ENCODE results near the gene WDR4. TPM values are rescaled to one million over a fixed set of nuclear protein-coding genes. Genes with fewer than 3 reads are reported as not detected.
"Not testable (repeated sequence)": the region's sequence is repeated elsewhere in the genome, so short reads cannot be mapped to it uniquely, and the experiment has no call there.

Gene WDR4
- total and polyA plus RNA-seq, 8 donors, result 10.3 to 30.7 (median 12.2) TPM

DNA sequence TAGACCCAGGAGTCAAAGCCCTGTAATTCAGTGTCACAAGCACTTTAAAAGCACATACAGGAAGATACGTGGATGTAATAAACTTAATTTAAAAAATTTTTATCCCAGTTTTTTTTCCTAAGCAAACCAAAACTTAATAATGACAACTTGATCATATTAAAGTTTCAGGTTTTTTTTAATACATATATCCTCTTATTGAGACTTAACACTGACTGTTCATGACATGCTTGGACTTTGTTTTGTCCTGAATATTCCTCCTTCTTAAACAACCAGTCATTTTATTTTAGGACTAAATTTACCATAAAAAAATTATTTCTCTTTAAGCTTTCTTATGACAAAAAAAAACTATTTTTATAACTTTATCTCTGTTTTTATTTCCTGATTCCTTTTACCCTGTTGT is 64.1 kb downstream of the WDR4 start:
- DNase-seq (no peak), ATAC-seq (no peak)
- TF ChIP-seq, protein P1, sequence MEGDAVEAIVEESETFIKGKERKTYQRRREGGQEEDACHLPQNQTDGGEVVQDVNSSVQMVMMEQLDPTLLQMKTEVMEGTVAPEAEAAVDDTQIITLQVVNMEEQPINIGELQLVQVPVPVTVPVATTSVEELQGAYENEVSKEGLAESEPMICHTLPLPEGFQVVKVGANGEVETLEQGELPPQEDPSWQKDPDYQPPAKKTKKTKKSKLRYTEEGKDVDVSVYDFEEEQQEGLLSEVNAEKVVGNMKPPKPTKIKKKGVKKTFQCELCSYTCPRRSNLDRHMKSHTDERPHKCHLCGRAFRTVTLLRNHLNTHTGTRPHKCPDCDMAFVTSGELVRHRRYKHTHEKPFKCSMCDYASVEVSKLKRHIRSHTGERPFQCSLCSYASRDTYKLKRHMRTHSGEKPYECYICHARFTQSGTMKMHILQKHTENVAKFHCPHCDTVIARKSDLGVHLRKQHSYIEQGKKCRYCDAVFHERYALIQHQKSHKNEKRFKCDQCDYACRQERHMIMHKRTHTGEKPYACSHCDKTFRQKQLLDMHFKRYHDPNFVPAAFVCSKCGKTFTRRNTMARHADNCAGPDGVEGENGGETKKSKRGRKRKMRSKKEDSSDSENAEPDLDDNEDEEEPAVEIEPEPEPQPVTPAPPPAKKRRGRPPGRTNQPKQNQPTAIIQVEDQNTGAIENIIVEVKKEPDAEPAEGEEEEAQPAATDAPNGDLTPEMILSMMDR (IDR thresholded peaks at IDR 0.05), result no peak
- no peak overlapping the region for H3K4me3 ChIP-seq
- peaks cover 0 to 13% of the 10 kb centered on the region in 2 donors for H3K9me3 ChIP-seq
- no peaks in the 10 kb centered on the region for H3K27me3 ChIP-seq
- no peaks in the 10 kb centered on the region for H3K4me1 ChIP-seq
- no peaks in the 10 kb centered on the region for H3K36me3 ChIP-seq
- intact Hi-C loops (cut with DNase I), result loop anchor here in 1 of 2 donors (5.0 kb wide), 1 partner anchor 218 kb away; no protein-coding TSS in a partner anchor
- no peak overlapping the region for H3K27ac ChIP-seq

DNA sequence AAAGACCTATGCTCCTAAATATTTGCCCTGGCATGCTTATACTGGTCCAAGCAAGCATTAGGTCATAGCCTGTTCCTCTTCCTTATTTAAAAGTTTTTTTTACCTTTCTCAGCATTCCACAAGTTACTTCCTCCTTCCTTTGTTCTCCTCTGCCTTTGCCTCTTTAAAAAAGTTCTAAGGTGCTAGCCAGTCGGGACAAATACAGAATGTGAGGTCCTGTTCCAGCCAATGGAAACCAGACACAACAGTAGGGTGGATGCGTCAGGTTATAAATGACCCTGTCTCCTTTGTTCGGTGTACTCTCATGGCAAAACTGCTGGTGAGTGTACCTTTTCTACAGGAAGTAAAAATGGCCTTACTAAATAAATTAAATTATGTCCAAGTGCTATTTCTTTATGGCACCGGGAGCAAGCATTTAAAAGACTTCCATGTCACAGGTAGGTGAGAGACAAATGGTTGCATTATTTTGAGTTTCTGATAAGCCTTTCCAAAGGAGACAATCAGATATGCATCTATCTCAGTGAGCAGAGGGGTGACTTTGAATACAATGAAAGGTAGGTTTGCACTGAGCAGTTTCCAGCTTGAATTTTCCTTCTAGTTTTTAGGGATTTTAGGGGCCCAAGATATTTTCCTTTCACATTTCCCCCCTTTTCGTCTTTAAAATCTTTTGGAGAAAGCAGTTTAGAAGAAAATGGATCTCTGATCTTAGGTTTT is 66.7 kb downstream of the WDR4 start:
- H3K4me3 ChIP-seq; H3K36me3 ChIP-seq; H3K4me1 ChIP-seq; intact Hi-C loops (cut with DNase I); H3K27me3 ChIP-seq; ATAC-seq; DNase-seq; H3K27ac ChIP-seq: not testable (repeated sequence)
- peaks cover 0 to 13% of the 10 kb centered on the region in 2 donors for H3K9me3 ChIP-seq

DNA sequence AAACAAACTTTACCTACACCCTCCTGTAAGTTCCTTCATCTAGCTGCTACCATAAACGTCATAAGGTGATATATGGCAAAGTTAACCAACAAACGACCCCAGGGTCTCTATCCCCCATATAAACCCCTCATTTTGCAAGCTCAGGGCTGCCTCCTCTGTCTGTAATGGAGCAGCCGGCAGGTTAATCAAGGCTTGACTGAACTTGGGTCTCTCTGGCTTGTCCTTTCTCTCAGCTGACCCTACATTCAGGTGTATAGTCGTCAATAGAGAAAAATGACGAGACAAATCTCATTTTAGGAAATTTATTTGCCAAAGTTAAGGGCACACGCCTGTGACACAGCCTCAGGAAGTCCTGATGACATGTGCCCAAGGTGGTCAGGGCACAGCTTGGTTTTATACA is 67.4 kb downstream of the WDR4 start:
- Histone ChIP-seq H3K4me1 (no peaks in the 10 kb centered on the region), H3K36me3 (no peaks in the 10 kb centered on the region), H3K27me3 (no peaks in the 10 kb centered on the region), H3K9me3 (peaks cover 0 to 13% of the 10 kb centered on the region in 2 donors), H3K4me3 (no peak overlapping the region), H3K27ac (no peak overlapping the region)
- intact Hi-C loops (cut with DNase I), result no loop called here
- TF ChIP-seq, protein P1 (IDR thresholded peaks at IDR 0.05), result no peak
- ATAC-seq (no peak), DNase-seq (no peak)

DNA sequence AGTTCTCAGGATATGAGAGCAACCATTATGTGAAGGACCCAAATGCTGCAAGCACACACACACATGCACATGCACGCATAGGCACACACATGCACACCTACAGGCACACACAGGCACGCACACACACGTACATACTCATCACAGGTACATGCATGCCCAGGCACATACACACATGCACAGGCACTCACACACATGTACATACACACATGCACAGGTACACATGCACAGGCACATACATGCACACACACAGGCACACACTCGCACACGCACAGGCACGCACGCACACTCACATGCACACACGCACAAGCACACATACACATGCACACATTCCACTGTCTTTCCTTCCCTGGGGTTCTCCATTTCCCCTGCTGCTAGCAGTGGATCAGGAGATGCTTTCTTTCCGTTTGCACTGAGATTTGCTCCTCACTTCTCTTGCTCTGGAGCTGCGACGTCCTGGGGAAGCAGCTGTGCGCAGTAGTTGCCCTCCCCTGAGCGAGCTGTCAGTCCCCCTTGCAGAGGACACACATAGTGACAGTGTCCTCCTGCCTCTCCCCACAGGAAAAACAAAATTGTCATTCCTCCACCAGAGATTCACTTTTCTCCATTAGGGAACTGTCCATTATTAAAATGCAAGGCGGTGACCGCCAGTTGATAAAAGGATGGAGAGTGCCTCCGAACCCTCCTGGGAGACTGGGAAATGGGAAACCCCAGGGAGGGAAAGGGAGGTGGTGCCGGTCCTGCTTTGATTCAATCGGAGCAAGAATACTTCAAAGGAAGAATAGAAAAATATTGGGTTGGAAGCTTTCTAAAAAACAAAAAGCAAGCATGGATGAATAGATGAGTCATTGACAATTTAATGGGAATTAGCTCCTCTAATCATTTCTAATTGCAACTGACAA is 69.5 kb downstream of the WDR4 start:
- intact Hi-C loops (cut with DNase I), result no loop called here

DNA sequence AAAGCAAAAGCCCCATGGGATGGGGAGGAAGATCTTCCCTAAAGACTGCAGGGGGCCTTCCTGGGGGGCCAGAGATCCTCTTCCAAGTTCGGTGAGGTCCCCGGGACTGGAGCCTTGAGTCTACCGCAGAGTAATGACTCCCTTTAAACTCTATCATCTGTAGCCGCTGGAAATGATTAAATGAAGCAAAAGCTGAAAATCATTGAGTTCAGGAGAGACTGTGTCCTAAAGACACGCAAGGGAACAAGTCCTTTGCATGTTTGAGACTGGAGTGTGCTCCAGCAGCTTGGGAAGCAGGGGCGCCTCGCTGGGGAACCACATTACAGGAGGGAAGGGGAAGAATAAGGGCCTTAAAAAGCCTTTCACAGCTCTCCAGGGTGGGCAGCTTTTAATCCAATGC is 70.2 kb downstream of the WDR4 start:
- H3K4me1 ChIP-seq, result peaks cover 0 to 5% of the 10 kb centered on the region in 2 donors
- no peaks in the 10 kb centered on the region for H3K27me3 ChIP-seq
- TF ChIP-seq, protein P1 (IDR thresholded peaks at IDR 0.05), result no peak
- intact Hi-C loops (cut with DNase I), result no loop called here
- H3K4me3 ChIP-seq, result no peak overlapping the region
- ATAC-seq (no peak), DNase-seq (no peak)
- no peaks in the 10 kb centered on the region for H3K9me3 ChIP-seq
- no peak overlapping the region for H3K27ac ChIP-seq
- no peaks in the 10 kb centered on the region for H3K36me3 ChIP-seq

More for the DNA sequence above, 69.5 kb downstream of the WDR4 start:
- no peaks in the 10 kb centered on the region for H3K27me3 ChIP-seq
- no peak overlapping the region for H3K27ac ChIP-seq
- H3K4me3 ChIP-seq, result no peak overlapping the region
- no peaks in the 10 kb centered on the region for H3K9me3 ChIP-seq
- no peak for ATAC-seq
- TF ChIP-seq, protein P1 (IDR thresholded peaks at IDR 0.05), result no peak
- no peaks in the 10 kb centered on the region for H3K36me3 ChIP-seq
- peaks cover 0 to 5% of the 10 kb centered on the region in 2 donors for H3K4me1 ChIP-seq
- no peak for DNase-seq
